ENCODE results near the gene WFDC10B. TPM values are rescaled to one million over a fixed set of nuclear protein-coding genes. Genes with fewer than 3 reads are reported as not detected.
"Not testable (repeated sequence)": the region's sequence is repeated elsewhere in the genome, so short reads cannot be mapped to it uniquely, and the experiment has no call there.

The WFDC10B gene
- total RNA-seq = not detected in 2 replicates

- DNase-seq = no peak
Observed at GRCh38 chr20:45704969-45705637, at the start of gene WFDC10B. Gene WFDC10B, minus strand, starts transcription at chr20:45705019. Its CDS starts 19,027 bp downstream, at chr20:45685992.

GRCh38 chr20:45752746-45753145 is 47.9 kb upstream of the WFDC10B start:
- DNase-seq = no peak

DNA sequence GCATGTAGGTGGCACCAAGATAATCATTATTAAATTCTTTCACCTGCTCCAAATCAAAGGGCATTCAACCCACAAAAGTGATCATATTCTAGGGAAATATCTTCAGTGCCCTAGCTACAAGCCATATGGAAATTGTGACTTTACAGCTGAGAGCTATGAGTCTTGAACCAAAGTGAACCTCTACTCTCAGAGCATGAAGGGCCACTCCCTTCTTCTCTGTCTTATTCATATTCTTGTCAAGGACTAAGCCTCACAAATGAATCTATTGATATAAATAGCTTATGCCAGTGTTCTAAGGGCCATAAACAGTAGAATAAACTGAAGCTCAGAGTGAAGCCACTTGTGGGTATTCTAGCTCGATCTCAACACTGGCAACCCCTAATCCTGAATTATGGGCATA is 46.9 kb upstream of the WFDC10B start:
- no peak for DNase-seq

GRCh38 chr20:45745015-45745414 is 40.2 kb upstream of the WFDC10B start:
- DNase-seq = no peak

- no peak for DNase-seq
Observed at GRCh38 chr20:45742596-45742995, 37.8 kb upstream of the WFDC10B start.

GRCh38 chr20:45735988-45736387 is 31.2 kb upstream of the WFDC10B start:
- DNase-seq = no peak

- no peak for DNase-seq
Observed at GRCh38 chr20:45735552-45735951, 30.7 kb upstream of the WFDC10B start.

GRCh38 chr20:45732199-45732598 is 27.4 kb upstream of the WFDC10B start:
- DNase-seq = no peak

DNA sequence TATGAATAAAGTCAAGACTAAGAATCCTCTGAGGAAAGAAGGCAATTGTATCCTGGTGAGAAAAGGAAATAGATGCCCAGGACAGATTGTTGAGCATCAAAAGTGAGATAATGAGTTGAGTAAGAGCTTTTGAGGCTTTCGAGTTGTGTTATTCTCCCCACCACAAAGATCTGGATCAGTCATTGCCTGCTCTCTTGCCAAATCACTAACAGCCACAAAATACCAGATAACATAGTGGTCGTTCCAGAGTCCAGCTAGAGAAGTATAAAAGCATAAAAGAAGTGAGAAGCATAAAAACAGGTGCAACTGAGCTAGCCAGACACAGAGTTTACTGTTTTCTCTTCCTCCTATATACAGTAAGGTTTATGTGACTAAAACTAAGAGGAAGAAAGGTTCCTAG is 22.2 kb upstream of the WFDC10B start:
- no peak for DNase-seq

DNA sequence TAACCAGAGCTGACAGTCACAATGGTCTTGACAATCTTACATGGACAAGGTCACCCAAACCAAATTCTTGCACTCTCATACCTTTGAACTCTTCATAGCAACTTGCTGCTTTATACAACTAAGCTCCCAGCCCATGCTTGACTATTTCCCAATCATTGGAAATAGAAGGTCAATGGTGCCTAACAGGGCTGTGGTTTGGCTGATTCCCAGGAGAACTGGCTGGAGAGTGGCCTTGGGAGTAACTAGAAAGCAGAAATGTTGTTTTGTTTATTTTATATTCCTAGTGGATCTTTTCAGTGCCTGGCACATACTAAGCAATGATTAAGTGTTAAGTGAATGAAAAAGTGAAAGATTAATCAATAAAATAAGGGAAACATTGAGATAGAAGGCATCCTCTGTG is 20.3 kb upstream of the WFDC10B start:
- DNase-seq = no peak

DNA sequence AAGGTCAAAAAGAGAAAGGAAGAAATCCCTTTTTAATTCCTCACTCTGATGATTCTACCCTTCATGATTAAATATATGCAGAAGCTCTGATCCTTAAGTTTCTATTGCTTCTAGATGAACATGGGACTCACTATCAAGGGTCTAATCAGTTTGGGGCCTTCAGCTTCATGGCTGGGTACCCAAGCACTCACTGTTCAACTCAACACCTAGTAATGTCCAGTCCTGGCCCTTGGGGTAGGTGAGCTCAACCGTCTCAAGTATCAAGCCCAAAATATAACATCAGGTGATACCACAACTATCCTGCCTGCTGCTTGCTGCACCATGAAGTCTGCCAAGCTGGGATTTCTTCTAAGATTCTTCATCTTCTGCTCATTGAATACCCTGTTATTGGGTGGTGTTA is 17.2 kb upstream of the WFDC10B start, which contains the start of gene SPINT4:
SPINT4 (plus strand) TSS at position 301 of the 400 bp plus-strand sequence; CDS start at position 322, 21 bp downstream.
- no peak for DNase-seq

GRCh38 chr20:45716141-45716688 is 11.4 kb upstream of the WFDC10B start:
- not testable (repeated sequence) for DNase-seq

GRCh38 chr20:45701873-45702272 is 2.9 kb downstream of the WFDC10B start, which contains the start of gene WFDC13:
Gene WFDC13, plus strand, starts transcription at chr20:45702038. Its CDS starts 86 bp downstream, at chr20:45702124.
- no peak for DNase-seq

- no peak for DNase-seq
Observed at GRCh38 chr20:45701104-45701503, 3.7 kb downstream of the WFDC10B start.

DNA sequence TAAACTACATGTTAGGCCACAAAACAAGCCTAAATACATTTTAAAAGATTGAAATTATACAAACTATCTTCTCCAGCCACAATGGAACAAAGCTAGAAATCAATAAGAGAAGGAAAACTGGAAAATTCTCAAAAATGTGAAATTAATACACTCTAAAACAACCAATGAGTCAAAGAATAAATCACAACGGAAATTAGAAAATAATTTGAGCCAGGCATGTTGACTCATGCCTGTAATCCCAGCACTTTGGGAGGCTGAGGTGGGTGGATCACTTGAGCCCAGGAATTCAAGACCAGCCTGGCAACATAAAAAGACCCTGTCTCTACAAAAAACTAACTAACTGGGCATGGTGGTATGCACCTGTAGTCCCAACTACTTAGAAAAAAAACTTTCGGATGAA is 9.3 kb downstream of the WFDC10B start:
- no peak for DNase-seq

DNA sequence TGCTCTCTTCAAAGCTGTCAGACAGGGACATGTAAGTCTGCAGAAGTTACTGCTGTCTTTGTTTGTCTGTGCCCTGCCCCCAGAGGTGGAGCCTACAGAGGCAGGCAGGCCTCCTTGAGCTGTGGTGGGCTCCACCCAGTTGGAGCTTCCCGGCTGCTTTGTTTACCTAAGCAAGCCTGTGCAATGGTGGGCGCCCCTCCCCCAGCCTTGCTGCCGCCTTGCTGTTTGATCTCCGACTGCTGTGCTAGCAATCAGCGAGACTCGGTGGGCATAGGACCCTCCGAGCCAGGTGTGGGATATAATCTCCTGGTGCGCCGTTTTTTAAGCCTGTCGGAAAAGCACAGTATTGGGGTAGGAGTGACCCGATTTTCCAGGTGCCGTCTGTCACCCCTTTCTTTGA is 11.5 kb downstream of the WFDC10B start:
- DNase-seq = not testable (repeated sequence)

DNA sequence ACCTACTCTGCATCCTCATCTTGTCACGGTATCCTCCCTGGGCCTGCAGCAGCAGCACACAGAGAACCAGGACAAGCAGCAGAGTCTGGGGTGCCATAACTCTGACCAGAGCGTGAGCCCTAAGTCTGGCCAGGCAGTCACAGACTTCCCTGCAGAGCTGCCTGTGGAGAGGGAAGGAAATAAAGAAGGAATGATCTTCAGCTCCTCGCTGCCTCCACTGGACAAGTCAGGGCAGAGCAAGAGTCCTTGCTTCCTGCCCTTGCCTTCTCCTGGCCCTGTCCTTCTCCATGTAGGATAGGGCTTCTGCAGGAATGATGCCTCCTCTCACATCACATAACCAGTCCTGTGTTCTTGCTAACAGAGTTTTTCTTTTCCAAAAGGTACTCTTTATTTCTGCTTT is 18.9 kb downstream of the WFDC10B start:
- DNase-seq = no peak

DNA sequence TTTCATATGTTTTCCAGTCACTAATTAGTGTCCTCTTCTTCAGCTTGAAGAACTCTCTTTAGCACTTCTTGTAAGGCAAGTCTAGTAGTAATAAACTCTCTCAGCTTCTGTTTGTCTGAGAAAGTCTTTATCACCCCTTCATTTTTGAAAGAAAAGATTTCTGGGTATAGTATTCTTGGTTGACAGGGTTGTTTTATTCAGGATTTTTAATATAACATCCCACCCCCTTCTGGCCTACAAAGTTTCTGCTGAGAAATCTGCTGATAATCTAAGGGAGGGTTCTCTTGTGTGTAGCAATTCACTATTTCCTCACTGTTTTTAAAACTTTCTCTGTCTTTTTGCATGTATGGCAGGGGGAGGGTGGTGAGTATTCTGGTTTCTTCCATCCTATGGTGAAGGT is 25.2 kb downstream of the WFDC10B start:
- no peak for DNase-seq

DNA sequence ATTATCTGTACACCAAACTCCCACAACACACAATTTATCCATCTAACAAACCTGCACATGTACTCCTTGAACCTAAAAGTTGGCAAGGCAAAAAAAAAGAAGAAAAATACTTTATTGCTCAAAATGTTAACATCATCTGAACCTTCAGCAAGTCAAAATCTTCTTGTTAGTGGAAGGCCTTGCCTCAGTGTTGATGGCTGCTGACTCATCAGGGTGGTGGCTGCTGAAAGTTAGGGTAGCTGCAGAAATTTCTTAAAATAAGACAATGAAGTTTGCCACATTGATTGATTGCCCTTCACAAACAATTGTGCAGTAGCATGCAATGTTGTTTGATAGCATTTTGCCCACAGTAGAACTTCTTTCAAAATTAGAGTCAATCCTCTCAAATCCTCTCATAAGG is 32.1 kb downstream of the WFDC10B start:
- DNase-seq = no peak

DNA sequence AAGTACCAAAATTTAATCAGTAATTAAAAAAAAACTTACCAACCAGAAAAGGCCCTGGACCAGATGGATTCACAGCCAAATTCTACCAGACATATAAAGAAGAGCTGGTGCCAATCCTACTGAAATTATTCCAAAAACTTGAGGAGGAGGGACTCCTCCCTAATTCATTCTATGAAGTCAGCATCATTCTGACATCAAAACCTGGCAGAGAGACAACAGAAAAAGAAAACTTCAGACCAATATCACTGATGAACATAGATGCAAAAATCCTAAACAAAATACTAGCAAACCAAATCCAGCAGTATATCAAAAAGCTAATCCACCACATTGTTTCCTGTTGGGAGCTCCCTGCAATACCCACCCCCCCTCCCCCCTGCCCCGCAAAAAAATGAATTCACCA is 34.7 kb downstream of the WFDC10B start, which contains the start of gene WFDC11:
WFDC11 (minus strand) TSS at position 101 of the 400 bp plus-strand sequence. CDS start 19,639 bp downstream, outside the sequence.
- DNase-seq = no peak

DNA sequence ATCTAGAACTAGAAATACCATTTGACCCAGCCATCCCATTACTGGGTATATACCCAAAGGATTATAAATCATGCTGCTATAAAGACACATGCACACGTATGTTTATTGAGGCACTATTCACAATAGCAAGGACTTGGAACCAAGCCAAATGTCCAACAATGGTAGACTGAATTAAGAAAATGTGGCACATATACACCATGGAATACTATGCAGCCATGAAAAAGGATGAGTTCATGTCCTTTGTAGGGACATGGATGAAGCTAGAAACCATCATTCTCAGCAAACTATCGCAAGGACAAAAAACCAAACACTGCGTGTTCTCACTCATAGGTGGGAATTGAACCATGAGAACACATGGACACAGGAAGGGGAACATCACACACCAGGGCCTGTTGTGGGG is 47.8 kb downstream of the WFDC10B start:
- not testable (repeated sequence) for DNase-seq

GRCh38 chr20:45651726-45652125 is 53.1 kb downstream of the WFDC10B start:
- not testable (repeated sequence) for DNase-seq

GRCh38 chr20:45649312-45649863 is 55.4 kb downstream of the WFDC10B start:
- DNase-seq = no peak

All from dermis blood vessel endothelial cell (primary cell).